ENCODE data around the gene TNFRSF13B.

TNFRSF13B gene

DNA sequence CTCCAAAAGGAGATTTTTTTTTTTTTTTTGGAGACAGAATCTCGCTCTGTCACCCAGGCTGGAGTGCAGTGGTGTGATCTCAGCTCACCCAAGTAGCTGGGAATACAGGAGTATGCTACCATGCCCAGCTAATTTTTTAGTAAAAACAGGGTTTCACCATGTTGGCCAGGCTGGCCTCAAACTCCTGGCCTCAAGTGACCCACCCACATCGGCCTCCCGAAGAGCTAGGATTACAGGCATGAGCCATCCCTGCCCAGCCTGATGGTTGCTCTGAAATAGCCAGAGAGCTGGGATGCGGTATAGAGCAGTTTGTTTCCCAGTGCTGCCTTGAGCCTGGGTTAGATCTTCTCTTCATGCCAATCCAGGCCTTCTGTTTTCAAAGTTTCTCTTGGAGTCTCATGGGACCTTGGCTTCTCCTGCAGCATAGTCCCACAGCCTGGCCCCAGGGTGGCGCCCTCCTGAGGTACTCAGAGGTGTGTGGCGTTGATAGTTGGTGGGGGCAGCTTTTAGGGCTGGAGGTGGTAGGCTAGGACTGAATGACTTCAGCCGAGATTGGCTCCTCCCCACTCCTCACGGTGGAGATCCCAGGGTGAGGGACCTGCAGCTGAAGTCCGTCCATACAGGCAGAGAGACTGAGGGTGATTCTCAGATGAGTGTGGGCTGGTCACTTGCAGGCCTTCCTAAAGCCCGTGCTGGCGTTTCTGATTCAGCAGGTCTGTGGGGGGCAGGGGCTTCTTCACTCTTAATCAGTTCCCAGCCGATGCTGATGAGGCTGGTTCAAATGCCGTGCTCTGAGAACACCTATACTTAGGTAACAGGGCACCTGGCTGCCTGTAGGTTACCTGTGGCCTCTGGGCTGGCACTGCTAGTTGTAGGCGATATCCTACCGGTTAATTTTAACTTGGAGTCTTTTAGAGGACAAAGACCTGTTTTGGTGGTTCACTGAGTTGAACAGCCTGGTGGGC lies 52.0 kb downstream of the TNFRSF13B start:
- no peak overlapping the region for H3K9ac ChIP-seq (ENCODE audit: low read length)
- no peaks in the 10 kb centered on the region for H3K36me3 ChIP-seq (ENCODE audit: low read length)
- no peak overlapping the region for H3K4me3 ChIP-seq (ENCODE audit: insufficient read depth, low read length, poor library complexity, severe bottlenecking)
- H3K4me2 ChIP-seq (ENCODE audit: low read depth, low read length, poor library complexity, severe bottlenecking): no peak overlapping the region
- no peaks in the 10 kb centered on the region for H3K9me2 ChIP-seq (replicated peaks; ENCODE audit: insufficient read depth, low read length)
- no peak overlapping the region for H2AFZ ChIP-seq (ENCODE audit: low read depth, low read length, severe bottlenecking)
- no peak overlapping the region for H3K27ac ChIP-seq (ENCODE audit: low read depth, low read length)
- no peaks in the 10 kb centered on the region for H3F3A ChIP-seq (ENCODE audit: insufficient read depth)
- no peaks in the 10 kb centered on the region for H3K27me3 ChIP-seq (ENCODE audit: low read length)
- TF ChIP-seq, protein P1, sequence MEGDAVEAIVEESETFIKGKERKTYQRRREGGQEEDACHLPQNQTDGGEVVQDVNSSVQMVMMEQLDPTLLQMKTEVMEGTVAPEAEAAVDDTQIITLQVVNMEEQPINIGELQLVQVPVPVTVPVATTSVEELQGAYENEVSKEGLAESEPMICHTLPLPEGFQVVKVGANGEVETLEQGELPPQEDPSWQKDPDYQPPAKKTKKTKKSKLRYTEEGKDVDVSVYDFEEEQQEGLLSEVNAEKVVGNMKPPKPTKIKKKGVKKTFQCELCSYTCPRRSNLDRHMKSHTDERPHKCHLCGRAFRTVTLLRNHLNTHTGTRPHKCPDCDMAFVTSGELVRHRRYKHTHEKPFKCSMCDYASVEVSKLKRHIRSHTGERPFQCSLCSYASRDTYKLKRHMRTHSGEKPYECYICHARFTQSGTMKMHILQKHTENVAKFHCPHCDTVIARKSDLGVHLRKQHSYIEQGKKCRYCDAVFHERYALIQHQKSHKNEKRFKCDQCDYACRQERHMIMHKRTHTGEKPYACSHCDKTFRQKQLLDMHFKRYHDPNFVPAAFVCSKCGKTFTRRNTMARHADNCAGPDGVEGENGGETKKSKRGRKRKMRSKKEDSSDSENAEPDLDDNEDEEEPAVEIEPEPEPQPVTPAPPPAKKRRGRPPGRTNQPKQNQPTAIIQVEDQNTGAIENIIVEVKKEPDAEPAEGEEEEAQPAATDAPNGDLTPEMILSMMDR (IDR thresholded peaks at IDR 0.05; ENCODE audit: insufficient read depth, low read length, poor library complexity, severe bottlenecking): no peak
- TF ChIP-seq EZH2phosphoT487 (conservative IDR thresholded peaks at IDR 0.05; ENCODE audit: low read length): no peak
- H3K79me2 ChIP-seq (ENCODE audit: insufficient read depth, low read length): no peaks in the 10 kb centered on the region
- H4K20me1 ChIP-seq (ENCODE audit: low read depth, low read length): no peaks in the 10 kb centered on the region
- H3K9me3 ChIP-seq (ENCODE audit: insufficient read depth, low read length): no peaks in the 10 kb centered on the region

DNA sequence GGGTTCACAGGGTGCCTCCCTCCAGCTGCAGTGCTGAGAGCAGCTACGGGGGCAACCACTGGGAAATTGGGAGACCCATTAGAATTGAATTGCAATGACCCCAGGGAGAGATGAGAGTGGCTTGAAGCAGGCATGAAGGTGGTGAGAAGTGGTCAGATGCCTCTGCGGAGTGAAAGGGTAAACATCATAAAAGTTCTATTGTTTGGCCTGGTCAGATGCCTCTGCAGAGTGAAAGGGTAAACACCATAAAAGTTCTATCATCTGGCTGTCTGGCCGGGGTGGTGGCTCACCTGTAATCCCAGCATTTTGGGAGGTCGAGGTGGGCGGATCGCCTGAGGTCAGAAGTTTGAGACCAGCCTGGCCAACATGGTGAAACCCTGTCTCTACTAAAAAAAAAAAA lies 53.5 kb downstream of the TNFRSF13B start:
- Histone ChIP-seq H3K9me2 (replicated peaks; ENCODE audit: insufficient read depth, low read length) (no peaks in the 10 kb centered on the region), H3K9ac (ENCODE audit: low read length) (no peak overlapping the region), H3K4me2 (ENCODE audit: low read depth, low read length, poor library complexity, severe bottlenecking) (no peak overlapping the region), H3K9me3 (ENCODE audit: insufficient read depth, low read length) (no peaks in the 10 kb centered on the region), H3K4me3 (ENCODE audit: insufficient read depth, low read length, poor library complexity, severe bottlenecking) (no peak overlapping the region), H3K36me3 (ENCODE audit: low read length) (no peaks in the 10 kb centered on the region), H3K79me2 (ENCODE audit: insufficient read depth, low read length) (no peaks in the 10 kb centered on the region), H2AFZ (ENCODE audit: low read depth, low read length, severe bottlenecking) (no peak overlapping the region), H4K20me1 (ENCODE audit: low read depth, low read length) (no peaks in the 10 kb centered on the region), H3K27ac (ENCODE audit: low read depth, low read length) (no peak overlapping the region), H3K27me3 (ENCODE audit: low read length) (no peaks in the 10 kb centered on the region), H3F3A (ENCODE audit: insufficient read depth) (no peaks in the 10 kb centered on the region)
- no peak for TF ChIP-seq EZH2phosphoT487 (conservative IDR thresholded peaks at IDR 0.05; ENCODE audit: low read length)
- TF ChIP-seq, protein P1 (IDR thresholded peaks at IDR 0.05; ENCODE audit: insufficient read depth, low read length, poor library complexity, severe bottlenecking): no peak

DNA sequence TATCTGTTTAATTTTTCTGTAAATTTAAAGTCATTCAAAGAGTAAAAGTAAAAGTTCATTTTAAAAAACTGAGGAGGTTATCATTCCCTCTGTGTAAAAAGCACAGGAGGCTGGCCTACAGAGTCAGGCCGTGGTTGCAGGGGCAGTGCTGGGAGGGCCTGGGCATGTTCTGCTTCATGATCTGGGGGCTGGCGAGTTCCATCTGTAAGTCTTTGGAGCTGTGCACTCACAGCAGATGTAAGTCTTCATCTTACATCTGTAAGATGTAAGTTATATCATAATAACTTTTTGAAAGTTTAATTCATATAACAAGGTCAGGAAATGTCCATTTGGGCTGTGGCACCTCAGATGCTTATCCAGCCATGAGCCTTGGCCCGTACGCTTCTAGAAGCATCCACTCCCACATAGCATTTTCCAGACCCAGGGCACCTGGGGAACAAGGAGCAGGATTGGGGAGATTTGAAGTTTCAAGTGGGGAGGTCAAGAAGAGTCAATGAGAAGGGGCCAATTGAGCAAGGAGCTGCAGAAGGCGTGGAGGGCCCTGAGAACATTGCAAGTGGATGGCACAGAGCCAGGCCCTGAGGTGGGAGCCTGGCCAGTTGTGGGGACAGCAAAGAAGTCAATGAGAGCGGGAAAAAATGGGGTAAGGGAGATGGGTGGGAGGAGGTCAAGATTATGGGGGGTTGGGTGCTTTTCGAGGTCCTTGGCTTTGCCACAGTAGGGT lies 54.1 kb downstream of the TNFRSF13B start:
- Histone ChIP-seq H3K4me3 (ENCODE audit: insufficient read depth, low read length, poor library complexity, severe bottlenecking) (no peak overlapping the region), H3K9me2 (replicated peaks; ENCODE audit: insufficient read depth, low read length) (no peaks in the 10 kb centered on the region), H3F3A (ENCODE audit: insufficient read depth) (no peaks in the 10 kb centered on the region), H3K9me3 (ENCODE audit: insufficient read depth, low read length) (no peaks in the 10 kb centered on the region), H3K27me3 (ENCODE audit: low read length) (no peaks in the 10 kb centered on the region), H3K27ac (ENCODE audit: low read depth, low read length) (no peak overlapping the region), H3K79me2 (ENCODE audit: insufficient read depth, low read length) (no peaks in the 10 kb centered on the region), H3K4me2 (ENCODE audit: low read depth, low read length, poor library complexity, severe bottlenecking) (no peak overlapping the region), H2AFZ (ENCODE audit: low read depth, low read length, severe bottlenecking) (no peak overlapping the region), H3K9ac (ENCODE audit: low read length) (no peak overlapping the region), H4K20me1 (ENCODE audit: low read depth, low read length) (no peaks in the 10 kb centered on the region), H3K36me3 (ENCODE audit: low read length) (no peaks in the 10 kb centered on the region)
- TF ChIP-seq EZH2phosphoT487 (conservative IDR thresholded peaks at IDR 0.05; ENCODE audit: low read length): no peak
- TF ChIP-seq, protein P1 (IDR thresholded peaks at IDR 0.05; ENCODE audit: insufficient read depth, low read length, poor library complexity, severe bottlenecking): no peak

Measured in SU-DHL-6 (cell line).